HG03139 (cell line): ENCODE measurements around the gene ANXA3.

Experiments used
- ATAC-seq: cut with Tn5 transposase; IDR thresholded peaks from one replicate; pipeline ENCODE4 v1.9.1; 2021; ENCODE audit not compliant: unreplicated experiment

ANXA3 gene

GRCh38 chr4:78644063-78644691 is 92.6 kb downstream of the ANXA3 start:
- ATAC-seq, result no peak

- peak; percentile 97 for ATAC-seq
Observed at GRCh38 chr4:78644744-78645330, 93.3 kb downstream of the ANXA3 start.

- ATAC-seq, result no peak
Observed at GRCh38 chr4:78645853-78646757, 94.5 kb downstream of the ANXA3 start.

- ATAC-seq, result no peak
Observed at GRCh38 chr4:78647272-78647671, 95.7 kb downstream of the ANXA3 start.

GRCh38 chr4:78648640-78649363 is 97.2 kb downstream of the ANXA3 start:
- ATAC-seq, result no peak

GRCh38 chr4:78650106-78651024 is 98.8 kb downstream of the ANXA3 start:
- no peak for ATAC-seq

- no peak for ATAC-seq
Observed at GRCh38 chr4:78651250-78651860, 99.8 kb downstream of the ANXA3 start.

- ATAC-seq, result no peak
Observed at GRCh38 chr4:78652282-78652876, 100.8 kb downstream of the ANXA3 start.

GRCh38 chr4:78653655-78654054 is 102.1 kb downstream of the ANXA3 start:
- ATAC-seq, result no peak

GRCh38 chr4:78654807-78655206 is 103.2 kb downstream of the ANXA3 start:
- ATAC-seq, result no peak

- ATAC-seq, result no peak
Observed at GRCh38 chr4:78656968-78657445, 105.4 kb downstream of the ANXA3 start.

GRCh38 chr4:78659264-78659663 is 107.7 kb downstream of the ANXA3 start:
- ATAC-seq, result no peak

- ATAC-seq, result no peak
Observed at GRCh38 chr4:78659665-78660064, 108.1 kb downstream of the ANXA3 start.
